CD4-positive, alpha-beta memory T cell (primary cell): Measurements from ENCODE around the gene LARP4. TPM values are rescaled to one million over a fixed set of nuclear protein-coding genes. Genes with fewer than 3 reads are reported as not detected.
"Not testable (repeated sequence)": the region's sequence is repeated elsewhere in the genome, so short reads cannot be mapped to it uniquely, and the experiment has no call there.

Source experiments
- CTCF ChIA-PET: fragments of 350-600 bp; sonication (Branson Sonifier 250); formaldehyde crosslinking; loops from one replicate; lab custom pipeline; 2021; ENCODE audit warnings: inconsistent platforms; ENCODE audit not compliant: partially characterized antibody; lab: Charles Lee
- POLR2A ChIA-PET: fragments of 350-600 bp; sonication (Branson Sonifier 250); formaldehyde crosslinking; loops from one replicate; lab custom pipeline; 2021; ENCODE audit not compliant: partially characterized antibody; lab: Charles Lee
- DNase-seq, 5 donors: peaks; one replicate each; pipeline versions ENCODE4 v3.0.0 to v3.0.0-alpha.2; 2020 to 2022; ENCODE audit warnings: mixed read lengths in 1 of 5
- H3K27ac ChIP-seq: one replicate; pipeline ENCODE4 v1.7.0; 2013; ENCODE audit warnings: low read depth, low read length
- H3K27me3 ChIP-seq: 2 replicates; pipeline ENCODE4 v1.7.0; 2013; ENCODE audit warnings: mild to moderate bottlenecking, low read length, moderate library complexity; ENCODE audit not compliant: insufficient read depth
- H3K36me3 ChIP-seq: 2 replicates; pipeline ENCODE4 v1.7.0; 2013; ENCODE audit warnings: mild to moderate bottlenecking, low read length, moderate library complexity; ENCODE audit not compliant: insufficient read depth
- H3K4me1 ChIP-seq: 2 replicates; pipeline ENCODE4 v1.7.0; 2013; ENCODE audit warnings: mild to moderate bottlenecking, low read length, moderate library complexity; ENCODE audit not compliant: insufficient read depth
- H3K4me3 ChIP-seq, 2 donors: one replicate each; pipeline ENCODE4 v1.7.0; 2013; ENCODE audit warnings: low read length in 2 of 2, mild to moderate bottlenecking in 1 of 2
- H3K9me3 ChIP-seq, 2 donors: one replicate each; pipeline ENCODE4 v1.7.0; 2013; ENCODE audit warnings: low read length in 2 of 2, control low read depth in 1 of 2; ENCODE audit not compliant: control insufficient read depth in 1 of 2
- H3K27ac Mint-ChIP-seq, 7 donors: one replicate each; pipeline ENCODE4 v1.8.0; 2020 to 2021; ENCODE audit warnings: mixed read lengths in 7 of 7, mild to moderate bottlenecking in 6 of 7, inconsistent platforms in 3 of 7, moderate library complexity in 3 of 7
- H3K27me3 Mint-ChIP-seq, 2 donors: one replicate each; pipeline ENCODE4 v1.8.0; 2020 to 2021; ENCODE audit warnings: mixed read lengths in 2 of 2
- H3K36me3 Mint-ChIP-seq, 2 donors: one replicate each; pipeline ENCODE4 v1.8.0; 2020 to 2021; ENCODE audit warnings: mixed read lengths in 2 of 2, inconsistent platforms in 1 of 2, mild to moderate bottlenecking in 1 of 2
- H3K4me1 Mint-ChIP-seq, 4 donors: one replicate each; pipeline ENCODE4 v1.8.0; 2020 to 2021; ENCODE audit warnings: mixed read lengths in 4 of 4, mild to moderate bottlenecking in 1 of 4
- H3K4me3 Mint-ChIP-seq, 8 donors: one replicate each; pipeline ENCODE4 v1.8.0; 2020 to 2021; ENCODE audit warnings: mixed read lengths in 8 of 8, mild to moderate bottlenecking in 7 of 8, moderate library complexity in 6 of 8, inconsistent platforms in 3 of 8
- H3K9me3 Mint-ChIP-seq, 8 donors: one replicate each; pipeline ENCODE4 v1.8.0; 2020 to 2021; ENCODE audit warnings: mixed read lengths in 8 of 8, mild to moderate bottlenecking in 5 of 8, inconsistent platforms in 3 of 8, moderate library complexity in 1 of 8
- intact Hi-C: fragments of 100-400 bp; cut with micrococcal nuclease; formaldehyde crosslinking; loops from one replicate; pipeline ENCODE4 v1.15.1; 2023
- polyA plus RNA-seq, 2 donors: library from polyadenylated mRNA; unstranded; fragments of 300-500 nt; fragmentation: Illumina TruSeq; gene quantifications; one replicate each; pipeline ENCODE4 v1.2.3, GENCODE V29; 2021
- total RNA-seq, 2 experiments: library from RNA; stranded (reverse); gene quantifications; one replicate each; pipeline ENCODE4 v1.2.3, GENCODE V29; 2021

The LARP4 gene
- total and polyA plus RNA-seq, 4 experiments from 2014 or later = 14.2 to 40.7 (median 29.4) TPM

GRCh38 chr12:50482571-50482970 lies 81.9 kb downstream of the LARP4 start:
- Histone ChIP-seq H3K27me3 (no peaks in the 10 kb centered on the region), H3K4me1 (no peaks in the 10 kb centered on the region), H3K36me3 (no peaks in the 10 kb centered on the region), H3K9me3 (no peaks in the 10 kb centered on the region), H3K27ac (no peak overlapping the region), H3K4me3 (no peak overlapping the region)
- no peak overlapping the region for H3K4me3 Mint-ChIP-seq
- no peak overlapping the region for H3K27ac Mint-ChIP-seq
- DNase-seq = no peak
- peaks cover 0 to 8% of the 10 kb centered on the region in 2 donors for H3K36me3 Mint-ChIP-seq
- H3K4me1 Mint-ChIP-seq = no peaks in the 10 kb centered on the region
- H3K27me3 Mint-ChIP-seq = no peaks in the 10 kb centered on the region
- POLR2A ChIA-PET = no interaction called here
- CTCF ChIA-PET = no interaction called here
- H3K9me3 Mint-ChIP-seq = no peaks in the 10 kb centered on the region
- intact Hi-C loops = no loop called here

- no peaks in the 10 kb centered on the region for H3K27me3 Mint-ChIP-seq
- H3K9me3 Mint-ChIP-seq = no peaks in the 10 kb centered on the region
- Histone ChIP-seq H3K4me3 (no peak overlapping the region), H3K9me3 (no peaks in the 10 kb centered on the region), H3K27ac (no peak overlapping the region), H3K4me1 (no peaks in the 10 kb centered on the region), H3K36me3 (no peaks in the 10 kb centered on the region), H3K27me3 (no peaks in the 10 kb centered on the region)
- H3K27ac Mint-ChIP-seq = no peak overlapping the region
- H3K4me3 Mint-ChIP-seq = no peak overlapping the region
- CTCF ChIA-PET = no interaction called here
- H3K4me1 Mint-ChIP-seq = no peaks in the 10 kb centered on the region
- POLR2A ChIA-PET = no interaction called here
- H3K36me3 Mint-ChIP-seq = peaks cover 0 to 3% of the 10 kb centered on the region in 2 donors
- intact Hi-C loops = no loop called here
- no peak for DNase-seq
Measured at GRCh38 chr12:50483488-50483887, 82.8 kb downstream of the LARP4 start.

- POLR2A ChIA-PET = no interaction called here
- H3K4me3 Mint-ChIP-seq = no peak overlapping the region
Measured at GRCh38 chr12:50488801-50489200, 88.1 kb downstream of the LARP4 start.

GRCh38 chr12:50498119-50498518 lies 97.4 kb downstream of the LARP4 start:
- Mint-ChIP-seq H3K27ac (peak overlapping the region in 1 of 7 donors; percentile 70), H3K9me3 (peaks cover 7 to 71% (median 60%) of the 10 kb centered on the region in 8 donors), H3K36me3 (peaks cover 20 to 24% of the 10 kb centered on the region in 2 donors), H3K4me3 (peak overlapping the region in 3 of 8 donors; percentile 24 to 31 (median 26))
- POLR2A ChIA-PET, H3K27me3 Mint-ChIP-seq, intact Hi-C loops, CTCF ChIA-PET, H3K27ac ChIP-seq, H3K4me1 ChIP-seq, H3K4me3 ChIP-seq, H3K27me3 ChIP-seq, H3K4me1 Mint-ChIP-seq, H3K36me3 ChIP-seq, DNase-seq: not testable (repeated sequence)
- peaks cover 0 to 14% of the 10 kb centered on the region in 2 donors for H3K9me3 ChIP-seq

More at GRCh38 chr12:50488801-50489200, 88.1 kb downstream of the LARP4 start:
- peaks cover 0 to 32% (median 24%) of the 10 kb centered on the region in 8 donors for H3K9me3 Mint-ChIP-seq
- CTCF ChIA-PET = no interaction called here
- no peaks in the 10 kb centered on the region for H3K4me1 Mint-ChIP-seq
- Histone ChIP-seq H3K4me3 (no peak overlapping the region), H3K4me1 (no peaks in the 10 kb centered on the region), H3K27ac (no peak overlapping the region), H3K36me3 (no peaks in the 10 kb centered on the region), H3K27me3 (no peaks in the 10 kb centered on the region), H3K9me3 (no peaks in the 10 kb centered on the region)
- H3K36me3 Mint-ChIP-seq = peaks cover 3 to 4% of the 10 kb centered on the region in 2 donors
- no peak overlapping the region for H3K27ac Mint-ChIP-seq
- intact Hi-C loops = no loop called here
- DNase-seq = no peak
- H3K27me3 Mint-ChIP-seq = no peaks in the 10 kb centered on the region

- DNase-seq = peak; percentile 93 to 94 (median 94)
- Histone ChIP-seq H3K9me3 (no peaks in the 10 kb centered on the region), H3K27me3 (no peaks in the 10 kb centered on the region), H3K36me3 (no peaks in the 10 kb centered on the region), H3K4me1 (peaks cover 49% of the 10 kb centered on the region), H3K4me3 (peak within 1 kb of the TSS; percentile 82 to 91), H3K27ac (peak within 1 kb of the TSS; percentile 84)
- intact Hi-C loops = loop anchor here (1.0 to 2.0 kb wide), 4 partner anchors 16 to 229 kb away; no protein-coding TSS in a partner anchor
- H3K4me1 Mint-ChIP-seq = peaks cover 39 to 53% (median 45%) of the 10 kb centered on the region in 4 donors
- ChIA-PET POLR2A (interaction anchor here (0.5 to 2.4 kb wide), 20 partner anchors 10 to 420 kb away, joined by 3 to 26 read pairs (median 4); partner anchors contain the start of genes ATF1 and SMARCD1), CTCF (interaction anchor here (0.7 to 10.6 kb wide), 31 partner anchors 9 to 770 kb away, joined by 3 to 197 read pairs (median 6); no protein-coding TSS in a partner anchor)
- H3K27me3 Mint-ChIP-seq = no peaks in the 10 kb centered on the region
- peaks cover 0 to 9% (median 0%) of the 10 kb centered on the region in 8 donors for H3K9me3 Mint-ChIP-seq
- H3K27ac Mint-ChIP-seq = peak within 1 kb of the TSS; percentile 89 to 97 (median 95)
- H3K36me3 Mint-ChIP-seq = peaks cover 0 to 6% of the 10 kb centered on the region in 2 donors
- peak within 1 kb of the TSS; percentile 94 to 98 (median 97) for H3K4me3 Mint-ChIP-seq
Measured at GRCh38 chr12:50504798-50505674, 104.4 kb downstream of the LARP4 start, which contains the start of gene DIP2B. Gene DIP2B, plus strand, starts transcription at chr12:50504985. Its CDS starts 156 bp downstream, at chr12:50505141.

- H3K4me3 ChIP-seq = peak overlapping the region; percentile 82 to 91
- ChIA-PET POLR2A (interaction anchor here (0.9 to 2.4 kb wide), 16 partner anchors 9 to 421 kb away, joined by 3 to 26 read pairs (median 4); partner anchors contain the start of genes ATF1 and SMARCD1), CTCF (interaction anchor here (0.9 to 10.6 kb wide), 17 partner anchors 8 to 149 kb away, joined by 3 to 197 read pairs (median 6); no protein-coding TSS in a partner anchor)
- H3K36me3 ChIP-seq = no peaks in the 10 kb centered on the region
- H3K4me1 ChIP-seq = peaks cover 53% of the 10 kb centered on the region
- no peak for DNase-seq
- peaks cover 41 to 59% (median 47%) of the 10 kb centered on the region in 4 donors for H3K4me1 Mint-ChIP-seq
- peak overlapping the region; percentile 89 to 97 (median 95) for H3K27ac Mint-ChIP-seq
- H3K27me3 ChIP-seq = no peaks in the 10 kb centered on the region
- H3K9me3 ChIP-seq = no peaks in the 10 kb centered on the region
- peaks cover 0 to 6% of the 10 kb centered on the region in 2 donors for H3K36me3 Mint-ChIP-seq
- H3K9me3 Mint-ChIP-seq = peaks cover 0 to 3% (median 0%) of the 10 kb centered on the region in 8 donors
- no peaks in the 10 kb centered on the region for H3K27me3 Mint-ChIP-seq
- peak overlapping the region; percentile 84 for H3K27ac ChIP-seq
- peak overlapping the region; percentile 94 to 98 (median 97) for H3K4me3 Mint-ChIP-seq
- intact Hi-C loops = loop anchor here (2.0 kb wide), 2 partner anchors 15 to 91 kb away; no protein-coding TSS in a partner anchor
Measured at GRCh38 chr12:50505675-50506530, 105.2 kb downstream of the LARP4 start.
